ENCODE measurements around the gene SRGAP3.

SRGAP3 gene

DNA sequence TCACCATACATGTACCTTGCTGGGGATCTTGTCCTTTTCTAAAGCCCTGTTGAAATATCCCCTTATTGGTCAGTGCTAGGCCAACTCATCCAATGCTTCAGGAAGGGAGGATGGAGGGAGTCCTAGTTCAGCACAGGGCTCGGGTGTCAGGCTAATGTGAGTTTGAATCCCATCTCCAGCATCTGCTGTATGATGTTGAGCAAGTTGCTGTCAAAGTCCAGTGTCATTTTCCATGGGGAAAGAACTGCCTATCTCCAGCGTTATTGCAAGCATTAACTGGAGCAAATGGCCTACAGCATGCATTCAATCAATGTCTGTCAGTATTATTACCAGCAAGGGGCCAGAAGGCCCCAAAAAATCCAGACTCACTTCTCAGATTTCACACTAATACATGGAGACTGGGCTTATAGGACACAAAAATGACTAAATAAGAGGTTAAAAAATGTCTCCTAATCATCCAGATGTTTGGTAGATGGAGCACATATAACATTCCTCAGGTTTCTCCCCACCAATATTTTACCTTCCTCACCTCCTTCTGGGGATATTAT is 40.8 kb downstream of the SRGAP3 start:
- no peak for ATAC-seq
- TF ChIP-seq ZC3H10 (CRISPR knock-in tag; IDR thresholded peaks at IDR 0.05) (no peak), PPARA (CRISPR knock-in tag; IDR thresholded peaks at IDR 0.05; ENCODE audit: borderline replicate concordance) (no peak), SNAI2 (CRISPR knock-in tag; IDR thresholded peaks at IDR 0.05) (no peak), TOX (CRISPR knock-in tag; IDR thresholded peaks at IDR 0.05; ENCODE audit: borderline replicate concordance) (no peak), RARB (CRISPR knock-in tag; IDR thresholded peaks at IDR 0.05) (no peak), BACH2 (CRISPR knock-in tag; IDR thresholded peaks at IDR 0.05; ENCODE audit: borderline replicate concordance) (no peak), ZNF8 (CRISPR knock-in tag; IDR thresholded peaks at IDR 0.05) (no peak), ZNF565 (CRISPR knock-in tag; conservative IDR thresholded peaks at IDR 0.05; ENCODE audit: low read depth) (no peak), ARNTL (CRISPR knock-in tag; IDR thresholded peaks at IDR 0.05; ENCODE audit: borderline replicate concordance, low read depth) (no peak), ESRRG (CRISPR knock-in tag; IDR thresholded peaks at IDR 0.05) (no peak), ISL1 (CRISPR knock-in tag; IDR thresholded peaks at IDR 0.05) (no peak), ZFP30 (CRISPR knock-in tag; IDR thresholded peaks at IDR 0.05) (no peak)
- TF ChIP-seq, protein P1, sequence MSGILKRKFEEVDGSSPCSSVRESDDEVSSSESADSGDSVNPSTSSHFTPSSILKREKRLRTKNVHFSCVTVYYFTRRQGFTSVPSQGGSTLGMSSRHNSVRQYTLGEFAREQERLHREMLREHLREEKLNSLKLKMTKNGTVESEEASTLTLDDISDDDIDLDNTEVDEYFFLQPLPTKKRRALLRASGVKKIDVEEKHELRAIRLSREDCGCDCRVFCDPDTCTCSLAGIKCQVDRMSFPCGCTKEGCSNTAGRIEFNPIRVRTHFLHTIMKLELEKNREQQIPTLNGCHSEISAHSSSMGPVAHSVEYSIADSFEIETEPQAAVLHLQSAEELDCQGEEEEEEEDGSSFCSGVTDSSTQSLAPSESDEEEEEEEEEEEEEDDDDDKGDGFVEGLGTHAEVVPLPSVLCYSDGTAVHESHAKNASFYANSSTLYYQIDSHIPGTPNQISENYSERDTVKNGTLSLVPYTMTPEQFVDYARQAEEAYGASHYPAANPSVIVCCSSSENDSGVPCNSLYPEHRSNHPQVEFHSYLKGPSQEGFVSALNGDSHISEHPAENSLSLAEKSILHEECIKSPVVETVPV (CRISPR knock-in tag; IDR thresholded peaks at IDR 0.05), result no peak

GRCh38 chr3:9207116-9207763 is 42.2 kb downstream of the SRGAP3 start:
- ATAC-seq, result no peak
- TF ChIP-seq TCF4 (CRISPR knock-in tag; IDR thresholded peaks at IDR 0.05; ENCODE audit: borderline replicate concordance) (no peak), ZNF70 (CRISPR knock-in tag; IDR thresholded peaks at IDR 0.05) (no peak)
- TF ChIP-seq, protein P2, sequence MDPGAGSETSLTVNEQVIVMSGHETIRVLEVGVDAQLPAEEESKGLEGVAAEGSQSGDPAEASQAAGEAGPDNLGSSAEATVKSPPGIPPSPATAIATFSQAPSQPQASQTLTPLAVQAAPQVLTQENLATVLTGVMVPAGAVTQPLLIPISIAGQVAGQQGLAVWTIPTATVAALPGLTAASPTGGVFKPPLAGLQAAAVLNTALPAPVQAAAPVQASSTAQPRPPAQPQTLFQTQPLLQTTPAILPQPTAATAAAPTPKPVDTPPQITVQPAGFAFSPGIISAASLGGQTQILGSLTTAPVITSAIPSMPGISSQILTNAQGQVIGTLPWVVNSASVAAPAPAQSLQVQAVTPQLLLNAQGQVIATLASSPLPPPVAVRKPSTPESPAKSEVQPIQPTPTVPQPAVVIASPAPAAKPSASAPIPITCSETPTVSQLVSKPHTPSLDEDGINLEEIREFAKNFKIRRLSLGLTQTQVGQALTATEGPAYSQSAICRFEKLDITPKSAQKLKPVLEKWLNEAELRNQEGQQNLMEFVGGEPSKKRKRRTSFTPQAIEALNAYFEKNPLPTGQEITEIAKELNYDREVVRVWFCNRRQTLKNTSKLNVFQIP (CRISPR knock-in tag; IDR thresholded peaks at IDR 0.05; ENCODE audit: borderline replicate concordance, low read depth), result no peak

- TF ChIP-seq PATZ1 (CRISPR knock-in tag; IDR thresholded peaks at IDR 0.05; ENCODE audit: borderline replicate concordance) (no peak), RARB (CRISPR knock-in tag; IDR thresholded peaks at IDR 0.05) (no peak), ISL1 (CRISPR knock-in tag; IDR thresholded peaks at IDR 0.05) (no peak), ZNF8 (CRISPR knock-in tag; IDR thresholded peaks at IDR 0.05) (no peak), TSHZ2 (CRISPR knock-in tag; IDR thresholded peaks at IDR 0.05) (no peak), OSR1 (CRISPR knock-in tag; IDR thresholded peaks at IDR 0.05) (no peak), PPARA (CRISPR knock-in tag; IDR thresholded peaks at IDR 0.05; ENCODE audit: borderline replicate concordance) (no peak), GLIS3 (CRISPR knock-in tag; IDR thresholded peaks at IDR 0.05) (no peak), ZNF70 (CRISPR knock-in tag; IDR thresholded peaks at IDR 0.05) (no peak), ARNTL (CRISPR knock-in tag; IDR thresholded peaks at IDR 0.05; ENCODE audit: borderline replicate concordance, low read depth) (no peak)
- TF ChIP-seq, protein P2 (CRISPR knock-in tag; IDR thresholded peaks at IDR 0.05; ENCODE audit: borderline replicate concordance, low read depth), result no peak
- ATAC-seq, result no peak
These were observed 43.2 kb downstream of the SRGAP3 start for GRCh38 chr3:9206287-9206686.
